GM06990 (cell line): ENCODE measurements around the gene CHD8.
"Not testable (repeated sequence)": the region's sequence is repeated elsewhere in the genome, so short reads cannot be mapped to it uniquely, and the experiment has no call there.

Source experiments
- DNase-seq: peaks from one replicate; pipeline ENCODE4 v3.0.0-alpha.2; 2011; ENCODE audit not compliant: insufficient read length; ENCODE audit errors: extremely low read depth
- H3K27me3 ChIP-seq: replicated peaks from 2 replicates; pipeline ENCODE4 v1.6.0; 2011; ENCODE audit warnings: low read length; ENCODE audit not compliant: control insufficient read depth, insufficient read depth
- H3K36me3 ChIP-seq: 2 replicates; pipeline ENCODE4 v1.5.1; 2011; ENCODE audit warnings: low read length; ENCODE audit not compliant: control insufficient read depth, insufficient read depth
- H3K4me3 ChIP-seq: replicated peaks from 2 replicates; pipeline ENCODE4 v1.5.1; 2011; ENCODE audit warnings: low read depth, mild to moderate bottlenecking, control low read depth, low read length
- TF ChIP-seq, protein P1 (sequence below): IDR thresholded peaks from 2 replicates; pipeline ENCODE4 v1.5.1; 2011; ENCODE audit warnings: low read length, control low read depth, mild to moderate bottlenecking, inconsistent platforms; ENCODE audit not compliant: insufficient read depth, poor library complexity, severe bottlenecking

CHD8 gene

DNA sequence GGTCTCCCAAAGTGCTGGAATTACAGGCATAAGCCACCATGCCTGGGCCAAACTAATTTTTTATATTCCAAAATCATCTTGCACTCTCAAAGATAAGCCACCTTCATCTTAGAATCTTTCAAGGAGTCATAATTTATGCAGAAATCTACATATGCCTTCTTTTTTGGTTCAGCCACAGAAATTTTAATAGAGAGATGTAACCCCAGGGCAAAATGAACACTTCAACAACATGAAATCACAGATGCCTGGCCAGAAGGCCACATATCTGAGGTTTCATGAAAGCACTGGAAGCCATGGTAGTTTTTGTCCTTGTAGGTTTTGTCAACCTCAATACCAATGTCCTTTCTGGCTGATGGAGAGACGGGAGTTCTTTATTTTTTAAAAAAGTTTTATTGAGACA lies 81.9 kb downstream of the CHD8 start:
- no peaks in the 10 kb centered on the region for H3K27me3 ChIP-seq
- TF ChIP-seq, protein P1, sequence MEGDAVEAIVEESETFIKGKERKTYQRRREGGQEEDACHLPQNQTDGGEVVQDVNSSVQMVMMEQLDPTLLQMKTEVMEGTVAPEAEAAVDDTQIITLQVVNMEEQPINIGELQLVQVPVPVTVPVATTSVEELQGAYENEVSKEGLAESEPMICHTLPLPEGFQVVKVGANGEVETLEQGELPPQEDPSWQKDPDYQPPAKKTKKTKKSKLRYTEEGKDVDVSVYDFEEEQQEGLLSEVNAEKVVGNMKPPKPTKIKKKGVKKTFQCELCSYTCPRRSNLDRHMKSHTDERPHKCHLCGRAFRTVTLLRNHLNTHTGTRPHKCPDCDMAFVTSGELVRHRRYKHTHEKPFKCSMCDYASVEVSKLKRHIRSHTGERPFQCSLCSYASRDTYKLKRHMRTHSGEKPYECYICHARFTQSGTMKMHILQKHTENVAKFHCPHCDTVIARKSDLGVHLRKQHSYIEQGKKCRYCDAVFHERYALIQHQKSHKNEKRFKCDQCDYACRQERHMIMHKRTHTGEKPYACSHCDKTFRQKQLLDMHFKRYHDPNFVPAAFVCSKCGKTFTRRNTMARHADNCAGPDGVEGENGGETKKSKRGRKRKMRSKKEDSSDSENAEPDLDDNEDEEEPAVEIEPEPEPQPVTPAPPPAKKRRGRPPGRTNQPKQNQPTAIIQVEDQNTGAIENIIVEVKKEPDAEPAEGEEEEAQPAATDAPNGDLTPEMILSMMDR, result no peak
- peaks cover 6% of the 10 kb centered on the region for H3K36me3 ChIP-seq
- no peak overlapping the region for H3K4me3 ChIP-seq
- DNase-seq, result no peak

DNA sequence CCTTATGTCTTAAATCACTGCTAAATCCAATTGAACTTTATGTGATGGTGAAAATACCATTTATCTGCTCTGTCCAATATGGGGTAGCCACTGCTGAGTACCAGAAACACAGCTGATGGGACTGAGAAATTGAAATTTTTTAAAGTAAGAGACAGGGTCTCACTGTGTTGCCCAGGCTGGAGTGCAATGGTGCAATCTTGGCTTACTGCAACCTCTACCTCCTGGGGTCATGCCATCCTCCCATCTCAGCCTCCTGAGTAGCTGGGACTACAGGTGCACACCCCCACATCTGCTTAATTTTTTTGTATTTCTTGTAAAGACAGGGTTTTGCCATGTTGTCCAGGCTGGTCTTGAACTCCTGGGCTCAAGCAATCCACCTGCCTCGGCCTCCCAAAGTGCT lies 83.1 kb downstream of the CHD8 start:
- DNase-seq, H3K27me3 ChIP-seq, H3K4me3 ChIP-seq: not testable (repeated sequence)
- H3K36me3 ChIP-seq, result peaks cover 11% of the 10 kb centered on the region

DNA sequence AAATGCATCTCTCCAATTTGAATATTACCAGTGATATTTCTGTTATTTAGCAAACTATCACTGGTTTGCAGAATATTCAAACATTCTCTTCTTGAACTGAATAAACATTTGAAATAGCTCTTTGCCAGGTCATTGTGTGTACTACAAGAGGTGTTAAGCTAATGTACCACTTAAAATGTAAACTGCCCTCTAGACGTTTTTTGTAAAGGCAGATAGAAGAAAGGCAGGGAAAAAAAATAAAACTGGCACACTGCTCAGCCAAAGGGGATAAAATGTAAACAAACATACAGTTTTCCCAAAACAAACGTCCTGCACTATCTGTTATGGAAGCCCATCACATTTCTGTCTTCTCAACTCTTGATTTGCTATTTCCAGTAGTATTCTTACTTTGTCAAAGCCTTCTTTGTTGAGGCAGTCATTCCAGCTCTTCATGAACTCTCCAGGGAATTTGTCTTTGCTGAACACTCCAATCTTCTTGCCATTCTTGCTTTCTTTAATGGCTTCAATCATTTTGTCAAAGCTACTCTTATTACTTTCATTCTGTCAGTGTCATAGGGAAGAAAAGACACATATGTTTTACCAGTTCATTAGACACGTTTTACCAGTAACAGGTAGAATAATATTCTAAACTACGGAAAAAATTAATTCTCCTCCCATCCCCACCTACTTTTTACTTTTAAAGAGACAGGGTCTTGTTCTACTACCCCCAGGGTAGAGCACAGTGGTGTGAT lies 85.8 kb downstream of the CHD8 start:
- DNase-seq, result no peak
- Histone ChIP-seq H3K4me3 (no peak overlapping the region), H3K27me3 (no peaks in the 10 kb centered on the region), H3K36me3 (peaks cover 15% of the 10 kb centered on the region)
- TF ChIP-seq, protein P1, result no peak

DNA sequence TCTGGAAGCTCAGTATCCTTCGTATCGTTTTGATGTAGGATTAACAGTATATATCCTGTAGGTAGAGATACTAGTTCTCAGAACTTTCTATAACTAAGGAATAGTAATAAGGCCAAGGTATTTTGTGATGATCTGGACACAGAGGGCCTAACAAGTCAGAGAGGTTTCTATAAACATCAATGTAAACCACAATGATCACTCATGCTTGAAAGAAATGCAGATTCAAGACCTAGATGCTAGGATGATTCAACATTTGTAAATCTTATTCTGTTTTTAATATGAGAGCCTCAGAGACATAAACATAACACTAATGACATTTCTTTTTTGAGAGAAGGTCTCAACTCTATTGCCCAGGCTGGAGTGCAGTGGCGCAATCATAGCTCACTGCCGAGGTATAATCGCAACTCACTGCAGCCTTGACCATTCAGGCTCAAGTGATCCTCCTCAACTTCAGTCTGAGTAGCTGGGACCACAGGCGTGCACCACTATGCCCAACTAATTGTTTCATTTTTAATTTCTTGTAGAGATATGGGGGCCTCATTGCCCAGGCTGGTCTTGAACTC lies 88.3 kb downstream of the CHD8 start:
- Histone ChIP-seq H3K4me3 (no peak overlapping the region), H3K27me3 (no peaks in the 10 kb centered on the region), H3K36me3 (peaks cover 22% of the 10 kb centered on the region)
- TF ChIP-seq, protein P1, result no peak
- no peak for DNase-seq

DNA sequence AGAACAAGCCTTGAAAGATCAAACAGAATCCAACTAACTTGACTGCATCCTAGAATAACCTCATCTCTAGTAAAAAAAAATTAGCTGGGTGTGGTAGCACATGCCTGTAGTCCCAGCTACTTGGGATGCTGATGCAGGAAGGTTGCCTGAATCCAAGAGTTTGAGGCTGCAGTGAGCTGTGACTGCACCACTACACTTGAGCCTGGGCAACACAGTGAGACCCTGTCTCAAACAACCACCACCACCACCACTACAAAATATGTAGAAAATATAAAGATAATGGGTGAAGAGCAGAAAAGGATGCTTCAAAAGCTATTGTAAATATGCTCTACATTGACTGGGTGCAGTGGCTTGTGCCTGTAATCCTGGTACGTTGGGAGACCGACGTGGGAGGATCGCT lies 99.4 kb downstream of the CHD8 start:
- TF ChIP-seq, protein P1, result no peak
- Histone ChIP-seq H3K36me3 (peaks cover 33% of the 10 kb centered on the region), H3K4me3 (no peak overlapping the region), H3K27me3 (no peaks in the 10 kb centered on the region)
- DNase-seq, result no peak

DNA sequence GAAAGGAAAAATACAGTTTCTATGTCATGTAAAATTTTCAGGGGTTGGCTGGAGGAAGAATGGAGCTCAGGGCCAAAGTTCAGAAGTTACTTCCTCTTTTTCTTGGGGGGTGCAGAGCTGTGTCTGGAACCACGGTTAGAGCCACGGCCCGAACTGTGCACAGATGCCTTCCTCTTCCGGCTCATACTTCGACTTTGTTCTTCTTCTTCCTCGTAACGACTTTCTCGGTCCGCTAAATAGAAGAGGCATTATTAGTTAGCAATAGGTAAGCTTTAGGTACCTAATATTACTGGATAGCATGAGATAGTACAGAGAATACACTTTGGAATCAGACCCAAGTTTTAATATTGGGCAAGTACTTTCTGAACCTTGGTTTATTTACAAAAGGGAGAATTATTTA lies 103.3 kb downstream of the CHD8 start:
- H3K36me3 ChIP-seq, result peaks cover 23% of the 10 kb centered on the region
- no peaks in the 10 kb centered on the region for H3K27me3 ChIP-seq
- TF ChIP-seq, protein P1, result no peak
- no peak overlapping the region for H3K4me3 ChIP-seq
- DNase-seq, result no peak
